ENCODE measurements around the gene RPTOR. TPM values are rescaled to one million over a fixed set of nuclear protein-coding genes. Genes with fewer than 3 reads are reported as not detected.

The RPTOR gene
- polyA plus RNA-seq, 1 donor (not counting 4 experiments of a cell fraction or from before 2014, with no cell fraction given), result 4.0 TPM

GRCh38 chr17:80772906-80773242 is 228.2 kb downstream of the RPTOR start:
- H3K79me2 ChIP-seq (ENCODE audit: control insufficient read depth, insufficient read depth, low read length), result no peaks in the 10 kb centered on the region
- H3K27me3 ChIP-seq (ENCODE audit: control insufficient read depth, extremely low read depth, insufficient read depth, low read length), result no peaks in the 10 kb centered on the region
- dilution Hi-C loops (cut with MboI; ENCODE audit: extremely low pct_ligation_motif_present, low sequenced_read_pairs), result no loop called here
- no peak overlapping the region for H3K4me3 ChIP-seq (ENCODE audit: control insufficient read depth in 2 of 3, extremely low read depth in 1 of 3, insufficient read depth in 2 of 3, low read depth in 1 of 3, low read length in 3 of 3)
- H3K36me3 ChIP-seq (ENCODE audit: control insufficient read depth in 2 of 2, extremely low read depth in 1 of 2, insufficient read depth in 2 of 2, low read length in 2 of 2), result peaks cover 6 to 8% of the 10 kb centered on the region in 2 experiments
- H3K9me1 ChIP-seq (ENCODE audit: control insufficient read depth, extremely low read depth, insufficient read depth, low read length), result no peaks in the 10 kb centered on the region
- FAIRE-seq (no peak), DNase-seq (ENCODE audit: low read depth, low spot score) (no peak)
- H3K27ac ChIP-seq (ENCODE audit: control insufficient read depth, insufficient read depth, low read length), result no peak overlapping the region
- H3K9ac ChIP-seq (ENCODE audit: control insufficient read depth, extremely low read depth, insufficient read depth, low read length), result no peak overlapping the region
- no peak overlapping the region for H2AFZ ChIP-seq (ENCODE audit: control insufficient read depth, low read length)
- H3K4me2 ChIP-seq (ENCODE audit: control insufficient read depth, extremely low read depth, insufficient read depth, low read depth, low read length), result no peak overlapping the region
- H3K4me1 ChIP-seq (ENCODE audit: control insufficient read depth, extremely low read depth, insufficient read depth, low read length), result no peaks in the 10 kb centered on the region
- TF ChIP-seq EZH2 (IDR thresholded peaks at IDR 0.05; ENCODE audit: low read length), result no peak
- TF ChIP-seq CTCF (optimal IDR thresholded peaks at IDR 0.05 in 1 of 3, IDR thresholded peaks at IDR 0.05 in 1 of 3, conservative IDR thresholded peaks at IDR 0.05 in 1 of 3; ENCODE audit: extremely low read depth in 1 of 3, insufficient read depth in 2 of 3, low read length in 3 of 3), result no peak
- H4K20me1 ChIP-seq (ENCODE audit: control insufficient read depth, extremely low read depth, insufficient read depth, low read length), result no peaks in the 10 kb centered on the region
- H3K9me3 ChIP-seq (ENCODE audit: control insufficient read depth, low read depth, low read length), result no peaks in the 10 kb centered on the region

- Histone ChIP-seq H3K9ac (ENCODE audit: control insufficient read depth, extremely low read depth, insufficient read depth, low read length) (no peak overlapping the region), H3K4me2 (ENCODE audit: control insufficient read depth, extremely low read depth, insufficient read depth, low read depth, low read length) (no peak overlapping the region), H3K9me3 (ENCODE audit: control insufficient read depth, low read depth, low read length) (no peaks in the 10 kb centered on the region), H4K20me1 (ENCODE audit: control insufficient read depth, extremely low read depth, insufficient read depth, low read length) (no peaks in the 10 kb centered on the region), H2AFZ (ENCODE audit: control insufficient read depth, low read length) (no peak overlapping the region), H3K4me1 (ENCODE audit: control insufficient read depth, extremely low read depth, insufficient read depth, low read length) (no peaks in the 10 kb centered on the region), H3K27me3 (ENCODE audit: control insufficient read depth, extremely low read depth, insufficient read depth, low read length) (no peaks in the 10 kb centered on the region), H3K4me3 (ENCODE audit: control insufficient read depth in 2 of 3, extremely low read depth in 1 of 3, insufficient read depth in 2 of 3, low read depth in 1 of 3, low read length in 3 of 3) (no peak overlapping the region), H3K79me2 (ENCODE audit: control insufficient read depth, insufficient read depth, low read length) (no peaks in the 10 kb centered on the region), H3K9me1 (ENCODE audit: control insufficient read depth, extremely low read depth, insufficient read depth, low read length) (no peaks in the 10 kb centered on the region), H3K36me3 (ENCODE audit: control insufficient read depth in 2 of 2, extremely low read depth in 1 of 2, insufficient read depth in 2 of 2, low read length in 2 of 2) (peaks cover 6 to 8% of the 10 kb centered on the region in 2 experiments), H3K27ac (ENCODE audit: control insufficient read depth, insufficient read depth, low read length) (no peak overlapping the region)
- DNase-seq (ENCODE audit: low read depth, low spot score) (no peak), FAIRE-seq (no peak)
- TF ChIP-seq CTCF (optimal IDR thresholded peaks at IDR 0.05 in 1 of 3, IDR thresholded peaks at IDR 0.05 in 1 of 3, conservative IDR thresholded peaks at IDR 0.05 in 1 of 3; ENCODE audit: extremely low read depth in 1 of 3, insufficient read depth in 2 of 3, low read length in 3 of 3), result no peak
- no peak for TF ChIP-seq EZH2 (IDR thresholded peaks at IDR 0.05; ENCODE audit: low read length)
- dilution Hi-C loops (cut with MboI; ENCODE audit: extremely low pct_ligation_motif_present, low sequenced_read_pairs), result no loop called here
Measured at GRCh38 chr17:80773243-80773991, 228.8 kb downstream of the RPTOR start.

Data from keratinocyte (primary cell).